ENCODE measurements around the gene MARCHF5.

MARCHF5 gene

GRCh38 chr10:92244796-92245195, 46.2 kb upstream of the MARCHF5 start:
- TF ChIP-seq POLR2AphosphoS5 (IDR thresholded peaks at IDR 0.05; ENCODE audit: low read depth, low read length) (no peak), SIN3A (IDR thresholded peaks at IDR 0.05; ENCODE audit: borderline replicate concordance, insufficient read depth, low read length) (no peak), FOXP2 (optimal IDR thresholded peaks at IDR 0.05; ENCODE audit: borderline replicate concordance, extremely low read depth, extremely low read length, insufficient read depth) (no peak), REST (IDR thresholded peaks at IDR 0.05; ENCODE audit: insufficient read depth in 1 of 2, low read depth in 2 of 2, low read length in 2 of 2) (no peak), TAF1 (IDR thresholded peaks at IDR 0.05; ENCODE audit: borderline replicate concordance, insufficient read depth, low read length) (no peak)

- TF ChIP-seq SIN3A (IDR thresholded peaks at IDR 0.05; ENCODE audit: borderline replicate concordance, insufficient read depth, low read length) (no peak), POLR2AphosphoS5 (IDR thresholded peaks at IDR 0.05; ENCODE audit: low read depth, low read length) (no peak), TAF1 (IDR thresholded peaks at IDR 0.05; ENCODE audit: borderline replicate concordance, insufficient read depth, low read length) (no peak), FOXP2 (optimal IDR thresholded peaks at IDR 0.05; ENCODE audit: borderline replicate concordance, extremely low read depth, extremely low read length, insufficient read depth) (no peak), REST (IDR thresholded peaks at IDR 0.05; ENCODE audit: insufficient read depth in 1 of 2, low read depth in 2 of 2, low read length in 2 of 2) (no peak)
Observed at GRCh38 chr10:92248566-92248965, 42.4 kb upstream of the MARCHF5 start.

GRCh38 chr10:92263396-92263795, 27.6 kb upstream of the MARCHF5 start:
- TF ChIP-seq FOXP2 (optimal IDR thresholded peaks at IDR 0.05; ENCODE audit: borderline replicate concordance, extremely low read depth, extremely low read length, insufficient read depth) (no peak), TAF1 (IDR thresholded peaks at IDR 0.05; ENCODE audit: borderline replicate concordance, insufficient read depth, low read length) (no peak), REST (IDR thresholded peaks at IDR 0.05; ENCODE audit: insufficient read depth in 1 of 2, low read depth in 2 of 2, low read length in 2 of 2) (no peak)

- no peak for TF ChIP-seq POLR2AphosphoS5 (IDR thresholded peaks at IDR 0.05; ENCODE audit: low read depth, low read length)
- TF ChIP-seq FOXP2 (optimal IDR thresholded peaks at IDR 0.05; ENCODE audit: borderline replicate concordance, extremely low read depth, extremely low read length, insufficient read depth) = no peak
Observed at GRCh38 chr10:92264249-92264648, 26.7 kb upstream of the MARCHF5 start.

- TF ChIP-seq POLR2AphosphoS5 (IDR thresholded peaks at IDR 0.05; ENCODE audit: low read depth, low read length) = no peak
- TF ChIP-seq FOXP2 (optimal IDR thresholded peaks at IDR 0.05; ENCODE audit: borderline replicate concordance, extremely low read depth, extremely low read length, insufficient read depth) = no peak
- TF ChIP-seq TAF1 (IDR thresholded peaks at IDR 0.05; ENCODE audit: borderline replicate concordance, insufficient read depth, low read length) = no peak
- TF ChIP-seq SIN3A (IDR thresholded peaks at IDR 0.05; ENCODE audit: borderline replicate concordance, insufficient read depth, low read length) = no peak
- no peak for TF ChIP-seq REST (IDR thresholded peaks at IDR 0.05; ENCODE audit: insufficient read depth in 1 of 2, low read depth in 2 of 2, low read length in 2 of 2)
Observed at GRCh38 chr10:92265687-92266258, 25.2 kb upstream of the MARCHF5 start.
